Measurements from ENCODE around the gene ALX3. TPM values are rescaled to one million over a fixed set of nuclear protein-coding genes. Genes with fewer than 3 reads are reported as not detected.
A peak's percentile ranks its signal among the peaks of the same experiment; 100 is the strongest.

ALX3 gene
- total RNA-seq, 1 donor from 2014 or later = not detected

DNA sequence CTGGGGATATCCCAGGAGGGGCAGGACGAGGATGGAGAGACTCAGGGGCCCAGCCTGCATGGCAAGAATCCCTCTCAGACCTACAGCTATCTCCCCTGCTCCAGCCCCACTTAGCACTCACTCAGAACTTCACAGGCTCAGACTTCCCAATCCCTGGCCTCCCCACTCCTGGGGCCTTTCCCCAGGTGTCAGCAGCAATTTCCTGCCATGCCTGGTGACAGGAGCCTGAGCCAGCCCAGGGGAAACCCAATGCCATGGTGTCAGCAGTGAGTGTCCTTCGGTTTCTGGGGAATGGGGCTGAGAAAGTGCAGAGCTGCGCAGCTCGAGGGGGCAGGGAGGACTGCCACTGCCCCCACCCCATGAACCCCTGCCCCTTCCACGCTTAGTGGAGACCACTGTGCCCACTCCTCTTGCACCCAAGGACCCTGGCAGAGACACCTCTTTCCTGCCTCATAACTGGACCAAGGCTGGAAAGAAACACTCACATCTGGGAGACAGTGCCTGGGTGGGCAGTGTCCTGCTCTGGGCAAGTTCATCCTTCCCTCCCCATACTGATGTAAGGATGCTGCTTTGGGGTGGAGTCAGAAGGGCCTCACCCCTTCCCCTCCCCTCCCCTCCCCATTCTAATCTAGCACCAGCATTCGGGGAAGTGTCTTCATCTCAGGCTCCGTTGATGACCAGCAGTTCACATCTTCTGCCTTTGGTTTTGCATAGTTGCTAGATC, 24.6 kb upstream of the ALX3 start:
- Histone ChIP-seq H3K4me3 (no peak overlapping the region), H3K27me3 (ENCODE audit: low read depth) (peaks cover 52% of the 10 kb centered on the region), H3K9me3 (replicated peaks) (no peaks in the 10 kb centered on the region), H3K27ac (replicated peaks) (no peak overlapping the region), H3K36me3 (no peaks in the 10 kb centered on the region), H3K4me1 (no peaks in the 10 kb centered on the region)
- TF ChIP-seq, protein P1, sequence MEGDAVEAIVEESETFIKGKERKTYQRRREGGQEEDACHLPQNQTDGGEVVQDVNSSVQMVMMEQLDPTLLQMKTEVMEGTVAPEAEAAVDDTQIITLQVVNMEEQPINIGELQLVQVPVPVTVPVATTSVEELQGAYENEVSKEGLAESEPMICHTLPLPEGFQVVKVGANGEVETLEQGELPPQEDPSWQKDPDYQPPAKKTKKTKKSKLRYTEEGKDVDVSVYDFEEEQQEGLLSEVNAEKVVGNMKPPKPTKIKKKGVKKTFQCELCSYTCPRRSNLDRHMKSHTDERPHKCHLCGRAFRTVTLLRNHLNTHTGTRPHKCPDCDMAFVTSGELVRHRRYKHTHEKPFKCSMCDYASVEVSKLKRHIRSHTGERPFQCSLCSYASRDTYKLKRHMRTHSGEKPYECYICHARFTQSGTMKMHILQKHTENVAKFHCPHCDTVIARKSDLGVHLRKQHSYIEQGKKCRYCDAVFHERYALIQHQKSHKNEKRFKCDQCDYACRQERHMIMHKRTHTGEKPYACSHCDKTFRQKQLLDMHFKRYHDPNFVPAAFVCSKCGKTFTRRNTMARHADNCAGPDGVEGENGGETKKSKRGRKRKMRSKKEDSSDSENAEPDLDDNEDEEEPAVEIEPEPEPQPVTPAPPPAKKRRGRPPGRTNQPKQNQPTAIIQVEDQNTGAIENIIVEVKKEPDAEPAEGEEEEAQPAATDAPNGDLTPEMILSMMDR (IDR thresholded peaks at IDR 0.05; ENCODE audit: borderline replicate concordance) = no peak
- intact Hi-C loops (cut with micrococcal nuclease) = no loop called here
- DNase-seq = no peak

DNA sequence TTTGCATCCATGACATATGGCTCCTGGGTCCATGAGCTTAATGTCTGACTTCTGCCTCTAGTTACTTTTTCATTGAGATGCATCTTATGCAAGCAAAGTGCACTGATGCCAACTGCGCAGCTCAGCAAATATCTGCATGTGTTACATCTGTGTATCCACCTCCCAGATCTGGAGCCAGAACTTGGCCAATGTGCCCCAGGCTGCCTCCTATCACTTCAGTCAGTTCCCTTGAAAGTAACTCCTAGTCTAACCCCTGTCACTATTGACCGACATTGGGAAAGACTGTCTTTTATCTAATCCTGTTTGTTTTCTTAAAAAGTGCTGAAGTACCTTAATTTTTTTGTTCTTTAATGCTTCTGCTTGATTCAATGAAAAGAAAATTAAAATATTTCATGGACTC, 22.5 kb upstream of the ALX3 start:
- Histone ChIP-seq H3K9me3 (replicated peaks) (no peaks in the 10 kb centered on the region), H3K4me3 (no peak overlapping the region), H3K27ac (replicated peaks) (no peak overlapping the region), H3K27me3 (ENCODE audit: low read depth) (peaks cover 67% of the 10 kb centered on the region), H3K4me1 (peaks cover 7% of the 10 kb centered on the region), H3K36me3 (no peaks in the 10 kb centered on the region)
- TF ChIP-seq, protein P1 (IDR thresholded peaks at IDR 0.05; ENCODE audit: borderline replicate concordance) = no peak
- no peak for DNase-seq
- intact Hi-C loops (cut with micrococcal nuclease) = no loop called here

DNA sequence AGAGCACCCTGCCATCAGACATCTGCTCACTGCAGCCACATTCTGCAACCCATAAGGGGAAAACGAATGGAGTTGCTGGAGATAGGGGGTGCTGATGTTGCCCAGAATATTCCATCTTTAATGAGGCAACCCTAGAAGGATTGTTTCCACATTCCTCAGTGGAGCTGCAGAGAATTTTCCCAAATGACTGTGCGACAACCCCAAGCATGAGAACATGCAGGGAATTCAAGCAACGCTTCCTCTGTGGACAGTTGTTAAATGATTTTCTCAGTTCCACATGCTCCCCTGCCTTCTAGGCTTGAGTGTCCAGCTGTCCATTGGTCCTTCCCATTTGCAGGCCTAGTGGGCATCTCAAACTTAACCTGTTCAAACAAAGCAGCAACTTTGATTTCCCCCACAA, 21.3 kb upstream of the ALX3 start:
- no peaks in the 10 kb centered on the region for H3K36me3 ChIP-seq
- peaks cover 7% of the 10 kb centered on the region for H3K4me1 ChIP-seq
- no peak overlapping the region for H3K4me3 ChIP-seq
- intact Hi-C loops (cut with micrococcal nuclease) = no loop called here
- no peaks in the 10 kb centered on the region for H3K9me3 ChIP-seq (replicated peaks)
- TF ChIP-seq, protein P1 (IDR thresholded peaks at IDR 0.05; ENCODE audit: borderline replicate concordance) = no peak
- DNase-seq = no peak
- H3K27me3 ChIP-seq (ENCODE audit: low read depth) = peaks cover 65% of the 10 kb centered on the region
- H3K27ac ChIP-seq (replicated peaks) = no peak overlapping the region

- TF ChIP-seq, protein P1 (IDR thresholded peaks at IDR 0.05; ENCODE audit: borderline replicate concordance) = no peak
These were observed 20.9 kb upstream of the ALX3 start for GRCh38 chr1:110091381-110091780.

GRCh38 chr1:110089561-110090275, 19.2 kb upstream of the ALX3 start:
- no peaks in the 10 kb centered on the region for H3K36me3 ChIP-seq
- H3K4me1 ChIP-seq = peaks cover 13% of the 10 kb centered on the region
- H3K27me3 ChIP-seq (ENCODE audit: low read depth) = peaks cover 65% of the 10 kb centered on the region
- peak overlapping the region; percentile 16 for H3K27ac ChIP-seq (replicated peaks)
- no peaks in the 10 kb centered on the region for H3K9me3 ChIP-seq (replicated peaks)
- intact Hi-C loops (cut with micrococcal nuclease) = no loop called here
- TF ChIP-seq, protein P1 (IDR thresholded peaks at IDR 0.05; ENCODE audit: borderline replicate concordance) = no peak
- H3K4me3 ChIP-seq = no peak overlapping the region
- DNase-seq = no peak

More at GRCh38 chr1:110091381-110091780, 20.9 kb upstream of the ALX3 start:
- peaks cover 7% of the 10 kb centered on the region for H3K4me1 ChIP-seq
- DNase-seq = no peak
- intact Hi-C loops (cut with micrococcal nuclease) = no loop called here
- H3K36me3 ChIP-seq = no peaks in the 10 kb centered on the region
- no peak overlapping the region for H3K27ac ChIP-seq (replicated peaks)
- no peak overlapping the region for H3K4me3 ChIP-seq
- peaks cover 65% of the 10 kb centered on the region for H3K27me3 ChIP-seq (ENCODE audit: low read depth)
- H3K9me3 ChIP-seq (replicated peaks) = no peaks in the 10 kb centered on the region
